Measurements from ENCODE around the gene AK6. TPM values are rescaled to one million over a fixed set of nuclear protein-coding genes. Genes with fewer than 3 reads are reported as not detected.

Gene AK6
- total RNA-seq, 1 donor from 2014 or later = 27.1 TPM

GRCh38 chr5:69359699-69360098, 9.6 kb downstream of the AK6 start:
- no peaks in the 10 kb centered on the region for H3K4me1 Mint-ChIP-seq (ENCODE audit: unreplicated experiment)
- no peak overlapping the region for H3K27ac Mint-ChIP-seq (ENCODE audit: unreplicated experiment)
- H3K9me3 Mint-ChIP-seq (ENCODE audit: unreplicated experiment) = no peaks in the 10 kb centered on the region
- H3K4me3 Mint-ChIP-seq (ENCODE audit: unreplicated experiment) = no peak overlapping the region
- no peak for TF ChIP-seq CTCF (IDR thresholded peaks at IDR 0.05; ENCODE audit: unreplicated experiment)
- peaks cover 12% of the 10 kb centered on the region for H3K36me3 Mint-ChIP-seq (ENCODE audit: low read depth, unreplicated experiment)
- no peaks in the 10 kb centered on the region for H3K27me3 Mint-ChIP-seq (ENCODE audit: unreplicated experiment)
- no peak for DNase-seq (ENCODE audit: low spot score)

GRCh38 chr5:69350664-69351063, 18.7 kb downstream of the AK6 start:
- H3K27me3 Mint-ChIP-seq (ENCODE audit: unreplicated experiment) = no peaks in the 10 kb centered on the region
- no peak for DNase-seq (ENCODE audit: low spot score)
- H3K9me3 Mint-ChIP-seq (ENCODE audit: unreplicated experiment) = no peaks in the 10 kb centered on the region
- no peaks in the 10 kb centered on the region for H3K4me1 Mint-ChIP-seq (ENCODE audit: unreplicated experiment)
- H3K27ac Mint-ChIP-seq (ENCODE audit: unreplicated experiment) = no peak overlapping the region
- TF ChIP-seq CTCF (IDR thresholded peaks at IDR 0.05; ENCODE audit: unreplicated experiment) = no peak
- no peak overlapping the region for H3K4me3 Mint-ChIP-seq (ENCODE audit: unreplicated experiment)
- peaks cover 5% of the 10 kb centered on the region for H3K36me3 Mint-ChIP-seq (ENCODE audit: low read depth, unreplicated experiment)

- no peaks in the 10 kb centered on the region for H3K27me3 Mint-ChIP-seq (ENCODE audit: unreplicated experiment)
- no peak overlapping the region for H3K4me3 Mint-ChIP-seq (ENCODE audit: unreplicated experiment)
- H3K27ac Mint-ChIP-seq (ENCODE audit: unreplicated experiment) = no peak overlapping the region
- H3K9me3 Mint-ChIP-seq (ENCODE audit: unreplicated experiment) = no peaks in the 10 kb centered on the region
- H3K36me3 Mint-ChIP-seq (ENCODE audit: low read depth, unreplicated experiment) = no peaks in the 10 kb centered on the region
- DNase-seq (ENCODE audit: low spot score) = no peak
- TF ChIP-seq CTCF (IDR thresholded peaks at IDR 0.05; ENCODE audit: unreplicated experiment) = no peak
- no peaks in the 10 kb centered on the region for H3K4me1 Mint-ChIP-seq (ENCODE audit: unreplicated experiment)
These were observed 26.2 kb downstream of the AK6 start for GRCh38 chr5:69343083-69343482.

GRCh38 chr5:69341520-69342161, 27.7 kb downstream of the AK6 start:
- Mint-ChIP-seq H3K27ac (ENCODE audit: unreplicated experiment) (no peak overlapping the region), H3K4me1 (ENCODE audit: unreplicated experiment) (no peaks in the 10 kb centered on the region), H3K36me3 (ENCODE audit: low read depth, unreplicated experiment) (no peaks in the 10 kb centered on the region), H3K4me3 (ENCODE audit: unreplicated experiment) (no peak overlapping the region), H3K9me3 (ENCODE audit: unreplicated experiment) (no peaks in the 10 kb centered on the region), H3K27me3 (ENCODE audit: unreplicated experiment) (no peaks in the 10 kb centered on the region)
- DNase-seq (ENCODE audit: low spot score) = no peak
- TF ChIP-seq CTCF (IDR thresholded peaks at IDR 0.05; ENCODE audit: unreplicated experiment) = no peak

GRCh38 chr5:69335341-69335935, 33.9 kb downstream of the AK6 start:
- Mint-ChIP-seq H3K36me3 (ENCODE audit: low read depth, unreplicated experiment) (no peaks in the 10 kb centered on the region), H3K4me3 (ENCODE audit: unreplicated experiment) (no peak overlapping the region), H3K27ac (ENCODE audit: unreplicated experiment) (no peak overlapping the region), H3K27me3 (ENCODE audit: unreplicated experiment) (peaks cover 2% of the 10 kb centered on the region), H3K4me1 (ENCODE audit: unreplicated experiment) (peaks cover 2% of the 10 kb centered on the region), H3K9me3 (ENCODE audit: unreplicated experiment) (no peaks in the 10 kb centered on the region)
- DNase-seq (ENCODE audit: low spot score) = no peak
- no peak for TF ChIP-seq CTCF (IDR thresholded peaks at IDR 0.05; ENCODE audit: unreplicated experiment)
